Measurements from ENCODE around the gene UPB1. TPM values are rescaled to one million over a fixed set of nuclear protein-coding genes. Genes with fewer than 3 reads are reported as not detected.
A peak's percentile ranks its signal among the peaks of the same experiment; 100 is the strongest.

Gene UPB1
- total and polyA plus RNA-seq, 2 experiments from 2014 or later: 0.13 TPM; not detected in 1

- Mint-ChIP-seq H3K36me3 (ENCODE audit: low read depth) (no peaks in the 10 kb centered on the region), H3K27me3 (ENCODE audit: insufficient read depth, low read depth, poor library complexity) (peaks cover 6% of the 10 kb centered on the region), H3K9me3 (no peaks in the 10 kb centered on the region), H3K4me3 (no peak overlapping the region), H3K27ac (no peak overlapping the region), H3K4me1 (peaks cover 11% of the 10 kb centered on the region; the same call in 2 of the 3 replicates)
- no peak overlapping the region for H3K27ac ChIP-seq (ENCODE audit: low read depth)
- no peak overlapping the region for H3K4me3 ChIP-seq
- no peak for TF ChIP-seq EZH2phosphoT487 (IDR thresholded peaks at IDR 0.05; ENCODE audit: unreplicated experiment)
- no peak for TF ChIP-seq ZNF331 (CRISPR knock-in tag; IDR thresholded peaks at IDR 0.05; ENCODE audit: low read depth)
- no peak for TF ChIP-seq EZH2 (IDR thresholded peaks at IDR 0.05; ENCODE audit: low read depth, unreplicated experiment)
- TF ChIP-seq POLR2AphosphoS5 (IDR thresholded peaks at IDR 0.05; ENCODE audit: low read depth): no peak
- no peak for TF ChIP-seq CREB1 (CRISPR knock-in tag; IDR thresholded peaks at IDR 0.05; ENCODE audit: low read depth)
- H3K4me2 ChIP-seq: no peak overlapping the region
- no peaks in the 10 kb centered on the region for H3F3A ChIP-seq (replicated peaks; ENCODE audit: low read depth)
- H4K20me1 ChIP-seq (replicated peaks; ENCODE audit: insufficient read depth): no peaks in the 10 kb centered on the region
- ATAC-seq: peak; percentile 64
- H3K27me3 ChIP-seq (ENCODE audit: insufficient read depth): no peaks in the 10 kb centered on the region
- no peaks in the 10 kb centered on the region for H3K4me1 ChIP-seq (ENCODE audit: insufficient read depth)
- no peaks in the 10 kb centered on the region for H3K79me2 ChIP-seq (replicated peaks; ENCODE audit: insufficient read depth)
- no peak overlapping the region for H2AFZ ChIP-seq
- no peaks in the 10 kb centered on the region for H3K36me3 ChIP-seq (ENCODE audit: insufficient read depth)
- no peaks in the 10 kb centered on the region for H3K9me2 ChIP-seq (ENCODE audit: insufficient read depth)
- no peak for DNase-seq (ENCODE audit: low spot score)
These were observed 28.3 kb upstream of the UPB1 start for GRCh38 chr22:24466716-24467328.

GRCh38 chr22:24467340-24467739 is 27.8 kb upstream of the UPB1 start:
- DNase-seq (ENCODE audit: low spot score) (no peak), ATAC-seq (no peak)
- H3K4me3 ChIP-seq: no peak overlapping the region
- H2AFZ ChIP-seq: no peak overlapping the region
- TF ChIP-seq CREB1 (CRISPR knock-in tag; IDR thresholded peaks at IDR 0.05; ENCODE audit: low read depth) (no peak), STAT1 (IDR thresholded peaks at IDR 0.05; ENCODE audit: unreplicated experiment) (no peak), EZH2 (IDR thresholded peaks at IDR 0.05; ENCODE audit: low read depth, unreplicated experiment) (no peak), ZNF331 (CRISPR knock-in tag; IDR thresholded peaks at IDR 0.05; ENCODE audit: low read depth) (no peak), REST (IDR thresholded peaks at IDR 0.05; ENCODE audit: unreplicated experiment) (no peak), JUNB (IDR thresholded peaks at IDR 0.05; ENCODE audit: unreplicated experiment) (no peak), ZNF114 (CRISPR knock-in tag; IDR thresholded peaks at IDR 0.05) (no peak), NANOG (IDR thresholded peaks at IDR 0.05; ENCODE audit: borderline replicate concordance) (no peak), EZH2phosphoT487 (IDR thresholded peaks at IDR 0.05; ENCODE audit: unreplicated experiment) (no peak)
- TF ChIP-seq, protein P1, sequence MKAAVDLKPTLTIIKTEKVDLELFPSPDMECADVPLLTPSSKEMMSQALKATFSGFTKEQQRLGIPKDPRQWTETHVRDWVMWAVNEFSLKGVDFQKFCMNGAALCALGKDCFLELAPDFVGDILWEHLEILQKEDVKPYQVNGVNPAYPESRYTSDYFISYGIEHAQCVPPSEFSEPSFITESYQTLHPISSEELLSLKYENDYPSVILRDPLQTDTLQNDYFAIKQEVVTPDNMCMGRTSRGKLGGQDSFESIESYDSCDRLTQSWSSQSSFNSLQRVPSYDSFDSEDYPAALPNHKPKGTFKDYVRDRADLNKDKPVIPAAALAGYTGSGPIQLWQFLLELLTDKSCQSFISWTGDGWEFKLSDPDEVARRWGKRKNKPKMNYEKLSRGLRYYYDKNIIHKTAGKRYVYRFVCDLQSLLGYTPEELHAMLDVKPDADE (IDR thresholded peaks at IDR 0.05): no peak
- TF ChIP-seq, protein P2, sequence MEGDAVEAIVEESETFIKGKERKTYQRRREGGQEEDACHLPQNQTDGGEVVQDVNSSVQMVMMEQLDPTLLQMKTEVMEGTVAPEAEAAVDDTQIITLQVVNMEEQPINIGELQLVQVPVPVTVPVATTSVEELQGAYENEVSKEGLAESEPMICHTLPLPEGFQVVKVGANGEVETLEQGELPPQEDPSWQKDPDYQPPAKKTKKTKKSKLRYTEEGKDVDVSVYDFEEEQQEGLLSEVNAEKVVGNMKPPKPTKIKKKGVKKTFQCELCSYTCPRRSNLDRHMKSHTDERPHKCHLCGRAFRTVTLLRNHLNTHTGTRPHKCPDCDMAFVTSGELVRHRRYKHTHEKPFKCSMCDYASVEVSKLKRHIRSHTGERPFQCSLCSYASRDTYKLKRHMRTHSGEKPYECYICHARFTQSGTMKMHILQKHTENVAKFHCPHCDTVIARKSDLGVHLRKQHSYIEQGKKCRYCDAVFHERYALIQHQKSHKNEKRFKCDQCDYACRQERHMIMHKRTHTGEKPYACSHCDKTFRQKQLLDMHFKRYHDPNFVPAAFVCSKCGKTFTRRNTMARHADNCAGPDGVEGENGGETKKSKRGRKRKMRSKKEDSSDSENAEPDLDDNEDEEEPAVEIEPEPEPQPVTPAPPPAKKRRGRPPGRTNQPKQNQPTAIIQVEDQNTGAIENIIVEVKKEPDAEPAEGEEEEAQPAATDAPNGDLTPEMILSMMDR (conservative IDR thresholded peaks at IDR 0.05; ENCODE audit: low read depth in 2 of 2): no peak
- Mint-ChIP-seq H3K9me3 (no peaks in the 10 kb centered on the region), H3K4me1 (peaks cover 11% of the 10 kb centered on the region; the same call in 2 of the 3 replicates), H3K27ac (no peak overlapping the region), H3K27me3 (ENCODE audit: insufficient read depth, low read depth, poor library complexity) (peaks cover 6% of the 10 kb centered on the region), H3K4me3 (no peak overlapping the region), H3K36me3 (ENCODE audit: low read depth) (no peaks in the 10 kb centered on the region)
- no peak overlapping the region for H3K4me2 ChIP-seq
- no peak overlapping the region for H3K27ac ChIP-seq (ENCODE audit: low read depth)
- no peaks in the 10 kb centered on the region for H3K36me3 ChIP-seq (ENCODE audit: insufficient read depth)
- no peaks in the 10 kb centered on the region for H3K79me2 ChIP-seq (replicated peaks; ENCODE audit: insufficient read depth)
- no peaks in the 10 kb centered on the region for H3K4me1 ChIP-seq (ENCODE audit: insufficient read depth)
- no peaks in the 10 kb centered on the region for H3K27me3 ChIP-seq (ENCODE audit: insufficient read depth)
- no peaks in the 10 kb centered on the region for H3F3A ChIP-seq (replicated peaks; ENCODE audit: low read depth)
- H4K20me1 ChIP-seq (replicated peaks; ENCODE audit: insufficient read depth): no peaks in the 10 kb centered on the region
- no peaks in the 10 kb centered on the region for H3K9me2 ChIP-seq (ENCODE audit: insufficient read depth)
